ENCODE results near the gene WDR1. TPM values are rescaled to one million over a fixed set of nuclear protein-coding genes. Genes with fewer than 3 reads are reported as not detected.
"Not testable (repeated sequence)": the region's sequence is repeated elsewhere in the genome, so short reads cannot be mapped to it uniquely, and the experiment has no call there.

The WDR1 gene
- total and polyA plus RNA-seq, 8 donors = 30.0 to 102 (median 57.7) TPM

DNA sequence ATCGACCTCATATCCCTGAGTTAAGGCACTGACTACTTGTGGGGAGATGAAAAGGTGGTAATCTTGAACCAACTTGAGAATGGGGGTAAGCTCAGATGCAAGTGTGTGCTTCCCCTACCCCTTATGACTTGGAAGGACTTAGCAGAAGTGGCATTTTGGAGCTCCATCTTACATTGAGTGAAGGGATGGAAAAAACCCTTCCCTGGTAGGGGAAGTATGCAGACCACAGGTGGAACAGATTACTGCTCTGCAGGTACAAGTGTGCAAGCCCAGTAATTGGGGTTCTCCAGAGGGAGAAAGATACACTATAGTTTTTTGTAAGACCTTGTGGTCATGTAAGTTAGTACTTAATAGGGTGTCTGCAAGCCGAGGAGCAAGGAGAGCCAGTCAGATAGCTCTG lies 12.2 kb upstream of the WDR1 start:
- no peak for FAIRE-seq
- H3K9me3 ChIP-seq = no peaks in the 10 kb centered on the region
- 39 to 56% methylated on average over 2 of the region's 2 CpGs for WGBS, 2 donors

DNA sequence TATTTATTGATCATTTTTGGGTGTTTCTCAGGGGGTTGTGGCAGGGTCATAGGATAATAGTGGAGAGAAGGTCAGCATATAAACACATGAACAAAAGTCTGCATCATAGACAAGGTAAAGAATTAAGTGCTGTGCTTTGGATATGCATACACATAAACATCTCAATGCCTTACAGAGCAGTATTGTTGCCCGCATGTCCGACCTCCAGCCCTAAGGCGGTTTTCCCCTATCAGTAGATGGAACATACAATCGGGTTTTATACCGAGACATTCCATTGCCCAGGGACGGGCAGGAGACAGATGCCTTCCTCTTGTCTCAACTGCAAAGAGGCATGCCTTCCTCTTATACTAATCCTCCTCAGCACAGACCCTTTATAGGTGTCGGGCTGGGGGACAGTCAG lies 10.9 kb upstream of the WDR1 start:
- H3K27me3 ChIP-seq; H3K4me1 ChIP-seq; H3K4me3 ChIP-seq; FAIRE-seq; H3K9me3 ChIP-seq; H3K36me3 ChIP-seq; ATAC-seq; intact Hi-C loops (cut with DNase I); H3K27ac ChIP-seq; DNase-seq: not testable (repeated sequence)
- 64 to 76% methylated on average over 7 of the region's 7 CpGs for WGBS, 2 donors

More for the DNA sequence above, 12.2 kb upstream of the WDR1 start:
- Histone ChIP-seq H3K4me1 (no peaks in the 10 kb centered on the region), H3K36me3 (no peaks in the 10 kb centered on the region), H3K27me3 (no peaks in the 10 kb centered on the region), H3K27ac (no peak overlapping the region), H3K4me3 (no peak overlapping the region)
- ATAC-seq (no peak), DNase-seq (no peak)
- intact Hi-C loops (cut with DNase I) = no loop called here
- TF ChIP-seq, protein P1, sequence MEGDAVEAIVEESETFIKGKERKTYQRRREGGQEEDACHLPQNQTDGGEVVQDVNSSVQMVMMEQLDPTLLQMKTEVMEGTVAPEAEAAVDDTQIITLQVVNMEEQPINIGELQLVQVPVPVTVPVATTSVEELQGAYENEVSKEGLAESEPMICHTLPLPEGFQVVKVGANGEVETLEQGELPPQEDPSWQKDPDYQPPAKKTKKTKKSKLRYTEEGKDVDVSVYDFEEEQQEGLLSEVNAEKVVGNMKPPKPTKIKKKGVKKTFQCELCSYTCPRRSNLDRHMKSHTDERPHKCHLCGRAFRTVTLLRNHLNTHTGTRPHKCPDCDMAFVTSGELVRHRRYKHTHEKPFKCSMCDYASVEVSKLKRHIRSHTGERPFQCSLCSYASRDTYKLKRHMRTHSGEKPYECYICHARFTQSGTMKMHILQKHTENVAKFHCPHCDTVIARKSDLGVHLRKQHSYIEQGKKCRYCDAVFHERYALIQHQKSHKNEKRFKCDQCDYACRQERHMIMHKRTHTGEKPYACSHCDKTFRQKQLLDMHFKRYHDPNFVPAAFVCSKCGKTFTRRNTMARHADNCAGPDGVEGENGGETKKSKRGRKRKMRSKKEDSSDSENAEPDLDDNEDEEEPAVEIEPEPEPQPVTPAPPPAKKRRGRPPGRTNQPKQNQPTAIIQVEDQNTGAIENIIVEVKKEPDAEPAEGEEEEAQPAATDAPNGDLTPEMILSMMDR (IDR thresholded peaks at IDR 0.05) = no peak

DNA sequence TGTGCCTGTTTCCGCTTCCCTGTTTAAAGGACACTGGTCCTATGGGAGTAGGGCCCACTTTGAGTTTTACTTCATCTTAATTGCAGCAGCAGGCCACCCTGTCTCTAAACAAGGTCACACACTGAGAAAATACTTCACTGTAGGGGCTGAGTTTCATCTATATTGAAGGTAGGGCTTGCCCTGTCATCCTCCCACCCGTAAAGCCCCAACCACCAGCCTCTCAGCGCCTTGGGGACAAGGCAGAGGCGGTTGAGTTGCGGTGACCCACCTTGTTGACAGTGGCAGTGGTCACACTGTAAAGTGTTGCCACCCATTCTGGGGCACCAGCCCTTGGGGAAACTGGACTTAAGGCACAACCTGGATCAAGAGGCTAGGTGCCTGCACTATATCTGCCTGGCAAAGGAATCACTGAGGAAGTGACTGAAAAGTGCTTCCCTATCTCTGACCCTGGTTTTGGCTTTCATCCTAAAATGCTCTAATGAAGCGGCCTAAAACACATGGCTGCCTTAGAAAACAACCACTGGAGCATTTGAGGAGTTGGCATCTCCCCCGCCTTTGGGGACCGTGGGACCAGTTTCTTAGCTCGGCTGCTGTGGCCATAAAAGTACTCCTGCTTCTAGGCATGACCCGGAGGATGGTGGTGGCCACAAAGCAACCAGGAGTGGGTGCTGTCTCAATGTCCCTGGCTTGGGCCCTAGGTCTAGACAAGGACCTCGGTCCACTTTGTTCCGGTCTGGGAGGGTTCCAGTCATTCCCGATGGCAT lies 7.8 kb upstream of the WDR1 start:
- ATAC-seq (no peak), FAIRE-seq (no peak), DNase-seq (no peak)
- TF ChIP-seq, protein P1 (IDR thresholded peaks at IDR 0.05) = no peak
- Histone ChIP-seq H3K27me3 (no peaks in the 10 kb centered on the region), H3K36me3 (no peaks in the 10 kb centered on the region), H3K9me3 (no peaks in the 10 kb centered on the region), H3K4me1 (no peaks in the 10 kb centered on the region), H3K4me3 (no peak overlapping the region), H3K27ac (no peak overlapping the region)
- WGBS, 2 donors = 83 to 85% methylated on average over 13 of the region's 13 CpGs
- intact Hi-C loops (cut with DNase I) = no loop called here

DNA sequence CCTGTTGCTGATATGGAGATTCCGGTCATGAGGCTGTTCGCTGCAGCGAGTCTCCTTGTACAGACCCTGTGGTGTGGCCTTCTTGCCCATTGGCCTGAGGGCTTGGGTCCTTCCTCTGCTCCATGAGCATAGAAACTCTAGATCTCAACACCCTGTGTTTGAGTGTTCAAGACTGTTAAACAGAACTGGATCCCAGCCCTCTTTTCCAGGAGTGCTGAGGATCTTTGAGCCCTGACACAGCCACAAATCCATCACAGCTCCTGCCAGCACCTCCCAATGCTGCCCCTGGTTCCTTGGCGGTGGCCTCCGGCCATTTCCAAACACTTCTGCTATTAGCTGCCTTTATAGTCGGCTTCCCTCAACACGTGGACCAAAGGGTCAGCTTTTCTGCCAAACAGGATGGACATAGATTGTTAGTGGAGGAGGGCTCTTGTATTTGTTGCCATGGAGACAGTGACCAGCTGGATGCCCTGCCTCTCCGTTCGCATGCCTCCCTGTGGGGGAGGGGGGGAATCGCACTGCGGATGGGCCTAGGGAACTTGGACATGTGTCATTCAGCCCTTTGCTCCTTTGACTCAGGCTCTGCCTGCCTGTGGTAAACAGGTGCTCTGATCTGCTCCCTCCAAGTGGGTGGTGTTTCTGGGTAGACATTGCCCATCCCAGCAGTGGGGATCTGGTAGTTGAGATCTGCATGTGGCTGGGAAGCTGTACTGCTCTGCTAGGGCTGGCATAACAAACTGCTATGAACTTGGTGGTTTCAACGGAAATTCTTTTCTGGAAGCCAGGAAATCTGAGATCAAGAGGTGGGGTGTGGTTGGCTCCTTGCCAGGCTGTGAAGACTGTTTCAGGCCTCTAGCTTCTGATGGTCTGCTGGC lies 6.9 kb upstream of the WDR1 start:
- Histone ChIP-seq H3K27me3 (no peaks in the 10 kb centered on the region), H3K36me3 (no peaks in the 10 kb centered on the region), H3K27ac (no peak overlapping the region), H3K4me3 (no peak overlapping the region), H3K4me1 (no peaks in the 10 kb centered on the region), H3K9me3 (no peaks in the 10 kb centered on the region)
- no peak for ATAC-seq
- 43 to 55% methylated on average over 11 to 12 of the region's 12 CpGs for WGBS, 2 donors
- DNase-seq = no peak
- intact Hi-C loops (cut with DNase I) = no loop called here
- TF ChIP-seq, protein P1 (IDR thresholded peaks at IDR 0.05) = no peak
- FAIRE-seq = no peak

DNA sequence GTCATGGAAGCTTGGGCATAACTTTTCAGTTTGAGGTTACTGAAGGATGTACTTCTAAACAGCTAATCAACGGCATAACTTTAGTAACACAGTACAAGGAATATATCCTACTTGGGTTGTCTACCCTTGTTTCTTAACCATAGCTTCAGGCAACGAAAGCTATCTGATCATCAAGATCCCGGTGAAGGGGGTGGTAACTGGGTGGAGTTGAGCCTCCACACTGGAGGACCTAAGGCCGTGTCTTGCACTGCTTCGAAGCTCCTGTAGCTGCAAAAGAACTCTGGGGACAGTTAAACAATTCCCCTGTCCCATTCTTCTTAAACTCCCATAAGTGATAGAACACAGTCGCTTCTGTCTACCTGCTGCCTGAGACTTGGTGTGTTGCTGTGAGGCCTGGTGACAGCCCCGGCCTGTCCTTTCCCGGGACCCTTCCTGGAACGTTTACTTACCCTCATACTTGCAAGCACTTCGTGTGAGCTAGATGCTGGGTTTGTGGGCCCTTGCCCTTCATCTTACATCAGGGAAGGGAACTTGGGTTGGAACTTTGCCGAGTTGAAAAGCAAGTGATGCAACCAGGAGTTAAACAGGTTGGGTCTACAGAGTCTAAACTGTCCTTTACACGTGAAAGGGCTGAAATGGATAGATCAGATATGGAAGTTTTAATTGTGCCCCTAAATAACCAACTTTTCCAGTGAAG lies 5.8 kb upstream of the WDR1 start:
- DNase-seq (no peak), ATAC-seq (no peak), FAIRE-seq (no peak)
- TF ChIP-seq, protein P1 (IDR thresholded peaks at IDR 0.05) = no peak
- no peak overlapping the region for H3K27ac ChIP-seq
- no peaks in the 10 kb centered on the region for H3K4me1 ChIP-seq
- no peaks in the 10 kb centered on the region for H3K36me3 ChIP-seq
- intact Hi-C loops (cut with DNase I) = no loop called here
- no peaks in the 10 kb centered on the region for H3K9me3 ChIP-seq
- 68 to 70% methylated on average over 12 of the region's 12 CpGs for WGBS, 2 donors
- H3K4me3 ChIP-seq = no peak overlapping the region
- no peaks in the 10 kb centered on the region for H3K27me3 ChIP-seq
